NOMO-1 treated with DMSO at 0.1 percent for 48 hours (cell line): ENCODE measurements around the gene RNASE12.
A peak's percentile ranks its signal among the peaks of the same experiment; 100 is the strongest.
"Not testable (repeated sequence)": the region's sequence is repeated elsewhere in the genome, so short reads cannot be mapped to it uniquely, and the experiment has no call there.

ENCODE experiments used
- DNase-seq: peaks from one replicate; lab custom pipeline; 2025; ENCODE audit not compliant: unreplicated experiment; lab: John Stamatoyannopoulos, UW

RNASE12 gene

GRCh38 chr14:20614038-20614840 lies 23.1 kb upstream of the RNASE12 start:
- DNase-seq = no peak

DNA sequence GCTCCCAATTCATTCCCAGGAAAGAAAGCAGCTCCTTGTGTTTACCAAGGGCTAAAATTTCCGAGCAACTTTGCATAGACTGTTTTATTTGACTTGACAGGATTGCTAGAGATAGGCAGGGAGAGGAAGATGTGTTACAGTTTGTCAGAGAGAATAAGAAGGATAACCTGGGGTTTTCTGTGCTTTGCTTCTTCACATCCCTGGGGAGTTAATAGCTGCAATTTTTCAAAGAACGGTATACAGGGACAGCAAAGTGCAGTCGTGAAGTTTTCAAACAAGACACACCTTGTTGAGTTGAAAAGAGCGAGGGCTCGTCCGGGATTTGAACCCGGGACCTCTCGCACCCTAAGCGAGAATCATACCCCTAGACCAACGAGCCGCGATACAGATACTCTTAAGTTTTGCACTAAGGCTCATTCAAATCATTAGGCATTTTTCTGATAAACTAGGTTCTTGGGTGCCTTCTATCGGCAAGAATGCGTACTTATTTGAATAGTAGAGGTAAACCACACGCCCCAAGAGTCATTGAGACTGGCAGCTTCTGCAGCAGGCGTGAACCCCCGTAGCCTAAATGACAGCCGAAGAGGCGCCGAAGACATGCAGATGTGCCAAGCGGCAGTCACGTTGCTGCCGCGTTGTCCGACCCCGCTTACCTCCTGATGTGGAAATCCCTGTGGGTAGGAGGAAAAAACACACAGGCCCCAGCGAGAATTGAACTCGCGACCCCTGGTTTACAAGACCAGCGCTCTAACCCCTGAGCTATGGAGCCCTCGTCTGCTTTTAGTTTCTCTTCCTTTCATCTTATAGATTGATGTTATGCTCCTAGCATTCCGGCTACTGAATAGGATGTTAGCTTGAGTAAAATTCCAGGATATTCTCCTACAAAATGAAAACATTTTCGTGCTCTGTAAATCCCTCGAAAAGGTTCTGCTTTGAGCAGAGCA lies 22.2 kb upstream of the RNASE12 start:
- peak; percentile 92 for DNase-seq

- DNase-seq = peak; percentile 71
These were observed 21.2 kb upstream of the RNASE12 start for GRCh38 chr14:20612403-20612802.

DNA sequence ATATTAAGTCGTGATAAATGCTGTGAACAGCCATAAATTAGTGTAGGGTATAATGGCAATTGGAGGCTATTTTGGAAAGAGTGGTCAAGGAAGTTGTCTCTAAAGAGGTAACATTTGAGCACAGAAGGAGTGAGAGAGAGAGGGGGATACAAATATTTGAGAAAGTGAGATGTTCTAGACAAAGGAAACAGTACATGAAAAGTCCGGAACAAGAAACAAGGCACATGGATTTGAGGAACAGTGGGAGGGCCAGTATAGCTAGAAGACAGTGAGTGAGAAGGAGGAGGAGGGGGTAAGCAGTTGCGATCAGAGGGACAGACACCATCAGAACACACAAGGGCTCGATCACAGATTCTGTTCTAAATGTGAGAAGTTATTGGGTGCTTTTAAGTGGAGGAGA lies 20.1 kb upstream of the RNASE12 start:
- DNase-seq = no peak

DNA sequence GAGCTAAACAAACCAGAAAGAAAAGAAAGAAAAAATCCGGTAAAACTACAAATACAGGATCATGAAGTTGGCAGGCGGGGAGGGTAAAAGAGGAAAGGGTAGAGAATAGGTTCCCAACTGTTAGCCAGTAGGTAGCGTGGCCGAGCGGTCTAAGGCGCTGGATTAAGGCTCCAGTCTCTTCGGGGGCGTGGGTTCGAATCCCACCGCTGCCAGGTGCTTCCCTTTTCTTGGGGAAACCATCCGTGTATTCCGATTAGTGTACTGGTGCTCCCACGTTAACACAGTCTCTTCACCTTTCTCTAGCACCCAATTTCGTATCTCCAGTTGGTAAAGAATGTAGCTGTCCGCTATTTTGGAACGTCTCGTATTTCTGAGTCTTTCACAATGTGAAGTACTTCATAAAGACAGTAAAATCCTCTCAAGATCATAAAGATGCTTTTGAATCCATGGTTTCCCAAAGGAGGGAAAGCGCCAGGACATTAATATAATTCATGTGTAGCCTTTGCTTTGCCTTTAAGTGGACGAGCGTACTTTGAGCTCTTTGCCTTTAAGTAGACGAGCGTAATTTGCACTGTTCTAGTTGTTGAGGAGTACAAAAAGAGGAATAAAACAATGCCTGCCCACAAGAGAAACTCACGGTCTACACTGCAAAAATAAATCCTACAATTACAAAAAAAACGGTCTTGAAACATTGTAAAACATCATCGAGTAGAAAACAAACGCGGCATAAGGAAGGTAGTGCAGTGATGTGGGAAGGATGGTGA lies 19.0 kb upstream of the RNASE12 start:
- DNase-seq = peak; percentile 62

DNA sequence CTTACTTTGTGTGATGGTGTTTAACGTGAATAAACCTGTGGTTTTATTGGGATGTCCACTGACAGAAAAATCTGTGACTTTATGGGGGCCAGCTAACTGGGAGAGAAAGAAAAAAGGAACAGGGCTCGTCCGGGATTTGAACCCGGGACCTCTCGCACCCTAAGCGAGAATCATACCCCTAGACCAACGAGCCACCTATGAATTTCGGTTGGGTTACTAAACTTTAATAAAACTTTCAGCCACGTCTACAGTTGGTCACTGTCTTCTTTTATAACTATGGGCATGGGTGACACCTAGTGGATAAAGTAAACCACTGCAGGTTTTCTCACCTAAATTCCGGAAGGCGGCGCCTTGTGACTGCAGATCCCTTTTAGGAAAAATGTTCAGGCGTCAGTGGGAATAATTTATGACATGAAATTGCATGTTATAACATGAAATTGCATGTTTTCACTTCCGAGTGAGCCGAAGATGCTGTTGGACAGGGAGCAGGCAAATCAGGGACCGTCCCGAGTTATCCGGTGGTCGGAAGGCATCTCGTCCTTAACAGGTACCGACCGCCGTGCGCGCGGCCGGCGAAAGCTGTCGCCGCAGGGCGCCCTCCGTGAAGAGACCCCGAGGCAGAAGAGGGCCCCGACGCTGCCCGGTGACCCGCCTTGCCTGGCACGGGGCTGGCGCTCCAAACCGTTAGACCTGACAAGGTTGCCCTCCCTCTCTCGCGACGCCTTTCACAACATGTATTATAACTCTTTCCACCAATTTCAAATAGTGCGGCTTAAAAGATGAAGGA lies 18.2 kb upstream of the RNASE12 start:
- peak; percentile 83 for DNase-seq

- DNase-seq = no peak
These were observed 17.4 kb upstream of the RNASE12 start for GRCh38 chr14:20608383-20609110.

GRCh38 chr14:20607617-20608016 lies 16.4 kb upstream of the RNASE12 start:
- no peak for DNase-seq

GRCh38 chr14:20606902-20607242 lies 15.7 kb upstream of the RNASE12 start:
- no peak for DNase-seq

- no peak for DNase-seq
These were observed 15.2 kb upstream of the RNASE12 start for GRCh38 chr14:20606190-20606901.

- no peak for DNase-seq
These were observed 12.9 kb upstream of the RNASE12 start for GRCh38 chr14:20603813-20604690.

GRCh38 chr14:20602583-20602982 lies 11.4 kb upstream of the RNASE12 start:
- DNase-seq = no peak

DNA sequence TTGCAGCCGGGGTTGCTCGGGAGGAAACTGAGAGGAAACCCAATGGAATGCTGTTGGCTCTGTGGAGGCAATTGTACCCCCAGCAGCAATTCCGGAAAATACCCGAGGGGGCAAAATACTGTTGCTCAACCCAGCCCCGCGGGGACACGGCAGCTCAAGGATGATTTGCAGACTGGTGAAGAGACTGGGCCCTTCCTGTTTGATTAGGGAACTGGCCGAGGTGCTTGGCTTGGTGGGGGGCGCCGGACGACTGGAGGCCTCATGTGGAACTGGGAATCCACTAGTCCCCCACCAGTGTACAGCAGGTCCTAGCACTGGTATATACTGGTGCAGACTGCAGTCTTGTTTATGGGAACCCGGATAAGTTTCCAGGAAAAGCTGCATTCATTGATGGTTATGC lies 10.3 kb upstream of the RNASE12 start:
- DNase-seq = peak; percentile 22

DNA sequence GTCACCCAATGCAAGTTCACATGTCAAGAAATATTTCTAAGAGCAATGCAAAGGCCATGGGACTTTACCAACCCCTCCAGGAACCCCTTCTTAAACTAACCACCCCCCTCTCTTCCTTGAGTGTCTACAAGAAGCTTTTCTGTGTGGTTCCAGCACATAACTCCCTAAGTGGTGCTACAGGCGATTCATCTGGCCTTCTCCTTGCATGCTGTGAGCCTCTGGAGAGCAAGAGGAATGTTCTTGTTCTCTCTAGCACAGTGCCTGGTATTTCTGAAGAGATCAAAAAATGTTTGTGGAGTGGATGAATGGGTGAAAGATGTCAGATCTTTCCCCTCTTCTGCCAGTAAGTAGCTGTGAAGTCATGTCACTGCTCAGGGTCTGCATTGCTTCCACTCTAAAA lies 5.9 kb upstream of the RNASE12 start:
- DNase-seq = no peak

GRCh38 chr14:20595726-20596125 lies 4.5 kb upstream of the RNASE12 start:
- not testable (repeated sequence) for DNase-seq

- DNase-seq = no peak
These were observed 1.4 kb upstream of the RNASE12 start for GRCh38 chr14:20592574-20592973.

- DNase-seq = no peak
These were observed 3.6 kb downstream of the RNASE12 start, which contains the start of gene RNASE11 for GRCh38 chr14:20587489-20588154. Gene RNASE11 (minus strand): TSS chr14:20588001.

DNA sequence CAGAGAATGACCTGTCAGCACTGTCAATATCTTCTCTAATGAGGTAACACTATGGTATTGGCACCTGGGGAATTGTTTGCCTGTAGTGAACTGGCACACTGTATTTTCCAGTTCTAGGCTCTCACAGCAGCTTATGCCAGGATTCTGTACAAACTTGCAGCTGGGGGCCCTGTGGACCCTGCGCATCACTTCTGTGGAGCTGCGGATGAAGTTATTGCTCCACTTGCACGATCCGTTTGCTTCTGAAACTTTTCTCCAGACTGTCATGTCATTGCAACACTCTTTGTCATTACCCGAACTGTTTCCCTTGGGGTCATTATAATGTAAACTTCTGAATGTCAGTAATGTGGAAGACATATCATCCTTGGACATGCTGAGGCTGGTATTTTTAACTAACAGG lies 7.3 kb downstream of the RNASE12 start:
- DNase-seq = peak; percentile 50
